Chondrocyte (in vitro differentiated cells): ENCODE measurements around the gene PRSS38. TPM values are rescaled to one million over a fixed set of nuclear protein-coding genes. Genes with fewer than 3 reads are reported as not detected.
A peak's percentile ranks its signal among the peaks of the same experiment; 100 is the strongest.

Experiments used
- DNase-seq: peaks from one replicate; pipeline ENCODE4 v3.0.0; 2021; ENCODE audit warnings: mixed read lengths, low spot score
- H3K27ac Mint-ChIP-seq: one replicate; pipeline ENCODE4 v1.8.0; 2021; ENCODE audit warnings: mild to moderate bottlenecking, moderate library complexity, mixed read lengths; ENCODE audit not compliant: unreplicated experiment
- H3K27me3 Mint-ChIP-seq: 2 replicates; pipeline ENCODE4 v1.8.0; 2021; ENCODE audit warnings: low read depth, mixed read lengths
- H3K36me3 Mint-ChIP-seq: 2 replicates; pipeline ENCODE4 v1.8.0; 2021; ENCODE audit warnings: low read depth, mixed read lengths
- H3K4me1 Mint-ChIP-seq: 2 replicates; pipeline ENCODE4 v1.8.0; 2021; ENCODE audit warnings: low read depth, mild to moderate bottlenecking, mixed read lengths
- H3K4me3 Mint-ChIP-seq: one replicate; pipeline ENCODE4 v1.8.0; 2021; ENCODE audit warnings: mild to moderate bottlenecking, moderate library complexity, mixed read lengths; ENCODE audit not compliant: unreplicated experiment
- H3K9me3 Mint-ChIP-seq: 2 replicates; pipeline ENCODE4 v1.8.0; 2021; ENCODE audit warnings: low read depth, mixed read lengths
- CTCF ChIP-seq: fragments of 200-600 bp; sonication (generic); IDR thresholded peaks from 2 replicates; pipeline ENCODE4 v1.5.0; 2021; ENCODE audit warnings: antibody characterized with exemption, mild to moderate bottlenecking, moderate library complexity
- total RNA-seq: library from RNA; stranded (reverse); gene quantifications from 3 replicates; pipeline ENCODE4 v1.2.1, GENCODE V29; 2021

PRSS38 gene
- total RNA-seq, 1 donor from 2014 or later: not detected

GRCh38 chr1:227880342-227880924 lies 65.0 kb downstream of the PRSS38 start:
- no peaks in the 10 kb centered on the region for H3K9me3 Mint-ChIP-seq
- DNase-seq: no peak
- no peak overlapping the region for H3K4me3 Mint-ChIP-seq
- peaks cover under 1% of the 10 kb centered on the region for H3K4me1 Mint-ChIP-seq
- peaks cover 49% of the 10 kb centered on the region for H3K27me3 Mint-ChIP-seq
- H3K36me3 Mint-ChIP-seq: no peaks in the 10 kb centered on the region
- TF ChIP-seq CTCF: no peak
- H3K27ac Mint-ChIP-seq: no peak overlapping the region

GRCh38 chr1:227883073-227883520 lies 67.6 kb downstream of the PRSS38 start:
- Mint-ChIP-seq H3K4me3 (no peak overlapping the region), H3K27me3 (peaks cover 32% of the 10 kb centered on the region), H3K9me3 (no peaks in the 10 kb centered on the region), H3K27ac (no peak overlapping the region), H3K36me3 (no peaks in the 10 kb centered on the region), H3K4me1 (peaks cover 8% of the 10 kb centered on the region)
- TF ChIP-seq CTCF: no peak
- peak; percentile 73 for DNase-seq

DNA sequence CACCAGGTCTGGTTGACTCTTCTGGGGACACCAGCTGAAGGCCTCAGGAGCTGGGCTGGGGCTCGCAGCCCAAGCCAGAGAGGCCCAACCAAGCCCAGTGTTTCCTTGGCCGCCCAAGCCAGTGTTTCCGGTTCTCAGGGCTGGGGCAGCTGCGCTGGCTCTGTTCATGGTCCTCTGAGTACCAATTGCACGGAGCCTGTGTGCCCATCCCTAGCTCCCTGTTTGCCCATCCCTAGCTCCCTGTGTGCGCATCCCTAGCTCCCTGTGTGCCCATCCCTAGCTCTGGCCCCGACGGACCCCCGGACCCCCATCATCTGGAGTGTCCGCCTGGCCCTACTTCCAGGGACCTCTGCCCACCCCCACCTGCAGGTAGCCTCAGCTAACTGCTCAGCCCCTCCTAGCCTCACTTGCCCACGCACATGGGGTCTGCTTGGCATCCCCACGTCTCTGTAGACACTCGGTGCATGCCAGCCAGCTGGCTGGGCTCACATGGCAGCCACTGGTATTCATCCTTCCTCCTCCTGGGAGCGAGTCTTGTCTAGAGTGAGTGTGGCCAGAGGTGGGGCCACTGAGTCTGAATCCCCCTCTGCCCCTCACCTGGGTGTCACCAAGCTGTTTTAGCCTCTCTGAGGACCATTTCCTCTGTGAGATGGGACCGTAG lies 68.3 kb downstream of the PRSS38 start:
- no peaks in the 10 kb centered on the region for H3K9me3 Mint-ChIP-seq
- H3K27ac Mint-ChIP-seq: no peak overlapping the region
- H3K4me3 Mint-ChIP-seq: no peak overlapping the region
- peaks cover 8% of the 10 kb centered on the region for H3K4me1 Mint-ChIP-seq
- TF ChIP-seq CTCF: no peak
- peaks cover 27% of the 10 kb centered on the region for H3K27me3 Mint-ChIP-seq
- peak; percentile 55 for DNase-seq
- no peaks in the 10 kb centered on the region for H3K36me3 Mint-ChIP-seq

GRCh38 chr1:227884370-227885134 lies 69.1 kb downstream of the PRSS38 start:
- TF ChIP-seq CTCF: no peak
- no peak overlapping the region for H3K27ac Mint-ChIP-seq
- H3K4me3 Mint-ChIP-seq: no peak overlapping the region
- H3K4me1 Mint-ChIP-seq: peaks cover 8% of the 10 kb centered on the region
- no peaks in the 10 kb centered on the region for H3K9me3 Mint-ChIP-seq
- DNase-seq: peak; percentile 81
- H3K36me3 Mint-ChIP-seq: no peaks in the 10 kb centered on the region
- H3K27me3 Mint-ChIP-seq: peaks cover 21% of the 10 kb centered on the region

DNA sequence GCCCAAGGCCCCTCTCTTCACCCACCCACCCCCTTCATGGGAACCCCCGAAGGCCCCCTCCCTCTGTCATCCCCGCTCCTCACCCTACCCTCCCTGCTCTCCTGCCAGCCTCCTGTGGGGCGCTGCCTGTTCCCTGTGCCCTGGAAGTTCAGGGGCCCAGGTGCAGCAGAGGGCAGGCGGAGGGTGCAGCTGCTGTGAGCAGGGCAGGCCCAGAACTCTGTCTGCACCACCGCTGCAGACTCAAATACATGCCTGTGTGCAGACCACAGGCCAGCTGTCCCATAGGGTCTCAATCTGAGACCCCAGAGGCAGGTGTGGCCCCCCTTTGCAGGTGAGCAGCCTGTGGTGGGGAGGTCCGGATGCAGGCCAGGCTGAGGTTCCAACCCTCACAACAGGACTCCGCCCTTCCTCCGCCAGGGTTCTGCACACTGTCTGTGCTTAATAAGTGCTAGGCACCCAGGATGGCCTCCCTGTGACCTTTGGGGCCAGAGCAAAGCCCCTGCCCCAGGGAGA lies 69.7 kb downstream of the PRSS38 start:
- Mint-ChIP-seq H3K27me3 (peaks cover 15% of the 10 kb centered on the region), H3K4me1 (peaks cover 8% of the 10 kb centered on the region), H3K9me3 (no peaks in the 10 kb centered on the region), H3K4me3 (no peak overlapping the region), H3K36me3 (no peaks in the 10 kb centered on the region), H3K27ac (no peak overlapping the region)
- TF ChIP-seq CTCF: no peak
- DNase-seq: peak; percentile 89
